CD14-positive monocyte (primary cell): Measurements from ENCODE around the gene SEC63. TPM values are rescaled to one million over a fixed set of nuclear protein-coding genes. Genes with fewer than 3 reads are reported as not detected.
"Not testable (repeated sequence)": the region's sequence is repeated elsewhere in the genome, so short reads cannot be mapped to it uniquely, and the experiment has no call there.

Source experiments
- DNase-seq, 3 donors: peaks; one replicate each; pipeline ENCODE4 v3.0.0-alpha.2; 2011 to 2022
- H2AFZ ChIP-seq: 2 replicates; pipeline ENCODE4 v1.6.0; 2012; ENCODE audit warnings: mild to moderate bottlenecking, low read depth, low read length, inconsistent platforms; ENCODE audit not compliant: insufficient read depth, poor library complexity, severe bottlenecking
- H3K27ac ChIP-seq, 2 donors: 1 replicate in 1 of 2; 2 replicates in 1 of 2; pipeline ENCODE4 v1.5.1; 2012 to 2013; ENCODE audit warnings: low read length in 2 of 2, control low read depth in 1 of 2, inconsistent platforms in 1 of 2, low read depth in 1 of 2, mild to moderate bottlenecking in 1 of 2
- H3K27me3 ChIP-seq, 2 donors: one replicate each; pipeline versions ENCODE4 v1.6.0 to v1.6.1; 2011 to 2013; ENCODE audit warnings: low read length in 2 of 2; ENCODE audit not compliant: control insufficient read depth in 2 of 2, insufficient read depth in 2 of 2
- H3K36me3 ChIP-seq, 2 donors: replicated peaks in 1 of 2; 1 replicate in 1 of 2; 2 replicates in 1 of 2; pipeline versions ENCODE4 v1.5.1 to v1.6.1; 2012 to 2013; ENCODE audit warnings: low read length in 2 of 2, control low read depth in 1 of 2, inconsistent platforms in 1 of 2, mild to moderate bottlenecking in 1 of 2; ENCODE audit not compliant: insufficient read depth in 2 of 2, control insufficient read depth in 1 of 2
- H3K4me1 ChIP-seq, 2 donors: 1 replicate in 1 of 2; 2 replicates in 1 of 2; pipeline versions ENCODE4 v1.5.1 to v1.6.1; 2012 to 2013; ENCODE audit warnings: low read length in 2 of 2, control low read depth in 1 of 2, inconsistent platforms in 1 of 2, mild to moderate bottlenecking in 1 of 2, moderate library complexity in 1 of 2; ENCODE audit not compliant: insufficient read depth in 2 of 2, control insufficient read depth in 1 of 2
- H3K4me2 ChIP-seq: replicated peaks from 2 replicates; pipeline ENCODE3; 2012; ENCODE audit warnings: low read length, moderate library complexity, mild to moderate bottlenecking; ENCODE audit not compliant: poor library complexity, severe bottlenecking; ENCODE audit errors: extremely low read depth
- H3K4me3 ChIP-seq, 3 experiments: fragments of 200-600 bp in 1 of 3; sonication (generic) in 1 of 3; replicated peaks in 1 of 3; 1 replicate in 2 of 3; 2 replicates in 1 of 3; pipeline ENCODE4 v1.5.1; 2011 to 2013; ENCODE audit warnings: low read length in 3 of 3, mild to moderate bottlenecking in 3 of 3, control low read depth in 2 of 3, low read depth in 2 of 3, inconsistent platforms in 1 of 3, moderate library complexity in 1 of 3
- H3K79me2 ChIP-seq: 2 replicates; pipeline ENCODE4 v1.6.0; 2012; ENCODE audit warnings: mild to moderate bottlenecking, control low read depth, inconsistent platforms, low read length, moderate library complexity; ENCODE audit not compliant: insufficient read depth
- H3K9ac ChIP-seq: 2 replicates; pipeline ENCODE4 v1.6.0; 2017; ENCODE audit warnings: low read length, mild to moderate bottlenecking; ENCODE audit not compliant: insufficient read depth, poor library complexity, severe bottlenecking
- H3K9me3 ChIP-seq, 2 donors: replicated peaks in 1 of 2; 1 replicate in 1 of 2; 2 replicates in 1 of 2; pipeline versions ENCODE4 v1.5.1 to v1.6.1; 2012 to 2013; ENCODE audit warnings: low read length in 2 of 2, control low read depth in 1 of 2; ENCODE audit not compliant: control insufficient read depth in 1 of 2, insufficient read depth in 1 of 2
- H4K20me1 ChIP-seq: 2 replicates; pipeline ENCODE4 v1.6.0; 2012; ENCODE audit warnings: mild to moderate bottlenecking, low read length, control low read depth, moderate library complexity; ENCODE audit not compliant: insufficient read depth
- H3K27ac Mint-ChIP-seq, 7 donors: one replicate each; pipeline ENCODE4 v1.8.0; 2020; ENCODE audit warnings: mild to moderate bottlenecking in 7 of 7, mixed read lengths in 7 of 7, moderate library complexity in 6 of 7, inconsistent platforms in 2 of 7
- H3K27me3 Mint-ChIP-seq, 3 donors: one replicate each; pipeline ENCODE4 v1.8.0; 2021 to 2022; ENCODE audit warnings: low read depth in 3 of 3, mild to moderate bottlenecking in 3 of 3, mixed read lengths in 3 of 3, moderate library complexity in 3 of 3, inconsistent platforms in 1 of 3
- H3K36me3 Mint-ChIP-seq, 2 donors: one replicate each; pipeline ENCODE4 v1.8.0; 2020; ENCODE audit warnings: mixed read lengths in 2 of 2, inconsistent platforms in 1 of 2, mild to moderate bottlenecking in 1 of 2
- H3K4me1 Mint-ChIP-seq: one replicate; pipeline ENCODE4 v1.8.0; 2020; ENCODE audit warnings: mild to moderate bottlenecking, mixed read lengths
- H3K4me3 Mint-ChIP-seq, 2 donors: one replicate each; pipeline ENCODE4 v1.8.0; 2020; ENCODE audit warnings: mild to moderate bottlenecking in 2 of 2, mixed read lengths in 2 of 2, moderate library complexity in 1 of 2
- H3K9me3 Mint-ChIP-seq, 7 donors: one replicate each; pipeline ENCODE4 v1.8.0; 2020 to 2022; ENCODE audit warnings: mixed read lengths in 7 of 7, mild to moderate bottlenecking in 6 of 7, moderate library complexity in 6 of 7, inconsistent platforms in 2 of 7
- CTCF ChIP-seq: fragments of 200-600 bp; IDR thresholded peaks from one replicate; pipeline ENCODE4 v1.8.0; 2022; ENCODE audit warnings: antibody characterized with exemption, mild to moderate bottlenecking
- WGBS: methylation state at CpG from one replicate; pipeline ENCODE4 v1.1.5; 2013; ENCODE audit warnings: missing lambda C conversion rate; ENCODE audit not compliant: insufficient coverage; 5-methylcytosine and 5-hydroxymethylcytosine counted together
- intact Hi-C, 2 donors: fragments of 100-400 bp; cut with micrococcal nuclease; formaldehyde crosslinking; loops; one replicate each; pipeline versions ENCODE4 v1.15.0 to v1.15.1; 2023
- polyA plus RNA-seq, 3 donors: library from polyadenylated mRNA; depleted of rRNA in 1 of 3; unstranded in 2 of 3; stranded (reverse) in 1 of 3; fragments of 300-500 nt in 2 of 3; fragments of >200 nt in 1 of 3; fragmentation: Illumina TruSeq in 2 of 3; gene quantifications; 1 replicate in 2 of 3; 2 replicates in 1 of 3; pipeline ENCODE4 v1.2.3, GENCODE V29; 2012 to 2021

SEC63 gene
- polyA plus RNA-seq, 3 donors = 12.0 to 33.7 (median 12.7) TPM

- Mint-ChIP-seq H3K4me1 (peaks cover 34% of the 10 kb centered on the region), H3K9me3 (peaks cover 0 to 4% (median 0%) of the 10 kb centered on the region in 7 donors), H3K27ac (peak overlapping the region in 6 of 7 donors; percentile 96 to 98 (median 98)), H3K4me3 (peak overlapping the region; percentile 97 to 100), H3K36me3 (peaks cover 2 to 12% of the 10 kb centered on the region in 2 donors), H3K27me3 (peaks cover 6% of the 10 kb centered on the region in 3 donors)
- H3K79me2 ChIP-seq = peaks cover 65% of the 10 kb centered on the region
- H3K36me3 ChIP-seq = no peaks in the 10 kb centered on the region
- H4K20me1 ChIP-seq = peaks cover 54% of the 10 kb centered on the region
- no peak for DNase-seq
- peak overlapping the region in 2 of 3 experiments; percentile 90 to 93 for H3K4me3 ChIP-seq
- no peaks in the 10 kb centered on the region for H3K9me3 ChIP-seq
- peak overlapping the region; percentile 90 for H3K4me2 ChIP-seq
- WGBS = no CpG with 5 or more reads among the region's 2 CpGs
- intact Hi-C loops = loop anchor here (5.0 to 10.0 kb wide), 3 partner anchors 116 to 1631 kb away; partner anchors contain the start of genes OSTM1 (in 2 of the 2) and ATG5 (in 1 of the 2)
- no peak overlapping the region for H2AFZ ChIP-seq
- peak overlapping the region in 1 of 2 donors; percentile 95 for H3K27ac ChIP-seq
- TF ChIP-seq CTCF = no peak
- H3K27me3 ChIP-seq = peaks cover 0 to 3% of the 10 kb centered on the region in 2 donors
- peaks cover 16 to 23% of the 10 kb centered on the region in 2 donors for H3K4me1 ChIP-seq
- peak overlapping the region; percentile 96 for H3K9ac ChIP-seq
These were observed 1.8 kb downstream of the SEC63 start for GRCh38 chr6:107956181-107956580.

DNA sequence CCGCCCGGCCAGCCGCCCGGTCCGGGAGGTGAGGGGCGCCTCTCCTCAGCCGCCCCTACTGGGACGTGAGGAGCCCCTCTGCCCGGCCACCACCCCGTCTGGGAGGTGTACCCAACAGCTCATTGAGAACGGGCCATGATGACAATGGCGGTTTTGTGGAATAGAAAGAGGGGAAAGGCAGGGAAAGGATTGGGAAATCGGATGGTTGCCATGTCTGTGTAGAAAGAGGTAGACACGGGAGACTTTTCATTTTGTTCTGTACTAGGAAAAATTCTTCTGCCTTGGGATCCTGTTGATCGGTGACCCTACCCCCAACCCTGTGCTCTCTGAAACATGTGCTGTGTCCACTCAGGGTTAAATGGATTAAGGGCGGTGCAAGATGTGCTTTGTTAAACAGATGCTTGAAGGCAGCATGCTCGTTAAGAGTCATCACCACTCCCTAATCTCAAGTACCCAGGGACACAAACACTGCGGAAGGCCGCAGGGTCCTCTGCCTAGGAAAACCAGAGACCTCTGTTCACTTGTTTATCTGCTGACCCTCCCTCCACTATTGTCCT lies 4.1 kb downstream of the SEC63 start:
- H3K27me3 Mint-ChIP-seq, H3K9me3 ChIP-seq, DNase-seq, H3K4me2 ChIP-seq, H3K27ac ChIP-seq, H3K27me3 ChIP-seq, H3K4me3 Mint-ChIP-seq, H3K9me3 Mint-ChIP-seq, H3K36me3 ChIP-seq, H2AFZ ChIP-seq, H3K4me3 ChIP-seq, H3K9ac ChIP-seq: not testable (repeated sequence)
- Histone ChIP-seq H4K20me1 (peaks cover 76% of the 10 kb centered on the region), H3K79me2 (peaks cover 87% of the 10 kb centered on the region), H3K4me1 (peaks cover 16 to 23% of the 10 kb centered on the region in 2 donors)
- H3K36me3 Mint-ChIP-seq = peaks cover 2 to 18% of the 10 kb centered on the region in 2 donors
- WGBS = 98% methylated on average over 10 of the region's 19 CpGs
- peak overlapping the region in 1 of 7 donors; percentile 40 for H3K27ac Mint-ChIP-seq
- peaks cover 38% of the 10 kb centered on the region for H3K4me1 Mint-ChIP-seq
- intact Hi-C loops = loop anchor here in 1 of 2 donors (10.0 kb wide), 2 partner anchors 121 to 1629 kb away; partner anchors contain the start of genes ATG5 and OSTM1
